C4-2B (cell line): Measurements from ENCODE around the gene IGLON5.

ENCODE experiments used
- CTCF ChIP-seq: fragments of 450-650 bp; conservative IDR thresholded peaks from 2 replicates; pipeline ENCODE4 v1.5.1; 2017; ENCODE audit warnings: mild to moderate bottlenecking
- ZFX ChIP-seq: fragments of 450-650 bp; IDR thresholded peaks from 2 replicates; pipeline ENCODE4 v1.6.1; 2017

GRCh38 chr19:51263808-51264207, 47.6 kb upstream of the IGLON5 start:
- TF ChIP-seq CTCF (no peak), ZFX (no peak)
